GM23248 (cell line): ENCODE measurements around the gene UCN2. TPM values are rescaled to one million over a fixed set of nuclear protein-coding genes. Genes with fewer than 3 reads are reported as not detected.

ENCODE experiments used
- DNase-seq: peaks from one replicate; pipeline ENCODE4 v3.0.0-alpha.2; 2015
- H2AFZ ChIP-seq: fragments of 200-600 bp; sonication (generic); 2 replicates; pipeline ENCODE4 v1.6.1; 2016; ENCODE audit warnings: antibody characterized with exemption
- H3F3A ChIP-seq: fragments of 200-600 bp; sonication (generic); 2 replicates; pipeline ENCODE4 v1.6.1; 2016; ENCODE audit warnings: mild to moderate bottlenecking, antibody characterized with exemption, mixed run types; ENCODE audit not compliant: insufficient read depth
- H3K27ac ChIP-seq: fragments of 200-600 bp; sonication (generic); 2 replicates; pipeline ENCODE4 v1.5.1; 2016; ENCODE audit warnings: mild to moderate bottlenecking
- H3K27me3 ChIP-seq: fragments of 200-600 bp; sonication (generic); replicated peaks from 2 replicates; pipeline ENCODE4 v1.6.1; 2016; ENCODE audit warnings: mild to moderate bottlenecking; ENCODE audit not compliant: insufficient read depth
- H3K36me3 ChIP-seq: fragments of 200-600 bp; sonication (generic); 2 replicates; pipeline ENCODE4 v1.6.1; 2016; ENCODE audit warnings: low read depth, mild to moderate bottlenecking
- H3K4me1 ChIP-seq: fragments of 200-600 bp; sonication (generic); 2 replicates; pipeline ENCODE4 v1.6.1; 2016; ENCODE audit warnings: mild to moderate bottlenecking; ENCODE audit not compliant: insufficient read depth
- H3K4me2 ChIP-seq: fragments of 200-600 bp; sonication (generic); one replicate; pipeline ENCODE4 v1.6.1; 2016; ENCODE audit warnings: mild to moderate bottlenecking; ENCODE audit not compliant: unreplicated experiment
- H3K4me3 ChIP-seq: fragments of 200-600 bp; sonication (generic); 2 replicates; pipeline ENCODE4 v1.5.1; 2016; ENCODE audit warnings: mild to moderate bottlenecking
- H3K79me2 ChIP-seq: fragments of 200-600 bp; sonication (generic); 2 replicates; pipeline ENCODE4 v1.6.1; 2016; ENCODE audit warnings: mild to moderate bottlenecking; ENCODE audit not compliant: insufficient read depth
- H3K9ac ChIP-seq: fragments of 200-600 bp; sonication (generic); 2 replicates; pipeline ENCODE4 v1.6.1; 2016; ENCODE audit warnings: mild to moderate bottlenecking
- H3K9me2 ChIP-seq: fragments of 200-600 bp; sonication (generic); 2 replicates; pipeline ENCODE4 v1.6.1; 2016; ENCODE audit warnings: mixed run types, mild to moderate bottlenecking, moderate library complexity; ENCODE audit not compliant: insufficient read depth
- H3K9me3 ChIP-seq: fragments of 200-600 bp; sonication (generic); one replicate; pipeline ENCODE4 v1.6.1; 2017; ENCODE audit warnings: low read depth
- H4K20me1 ChIP-seq: fragments of 200-600 bp; sonication (generic); 2 replicates; pipeline ENCODE4 v1.6.0; 2016; ENCODE audit not compliant: insufficient read depth
- EZH2 ChIP-seq: fragments of 200-600 bp; sonication (generic); IDR thresholded peaks from 2 replicates; pipeline ENCODE4 v1.6.1; 2018; ENCODE audit warnings: antibody characterized with exemption, mild to moderate bottlenecking; ENCODE audit not compliant: insufficient read depth, poor library complexity, severe bottlenecking
- EZH2phosphoT487 ChIP-seq: fragments of 200-600 bp; sonication (generic); IDR thresholded peaks from 2 replicates; pipeline ENCODE4 v1.6.1; 2018; ENCODE audit warnings: antibody characterized with exemption, moderate library complexity, mild to moderate bottlenecking, low read depth; ENCODE audit not compliant: insufficient read depth
- WGBS, 2 experiments: methylation state at CpG; one replicate each; pipeline ENCODE4 v1.1.6; 2015 to 2017; ENCODE audit warnings: low lambda C conversion rate in 2 of 2, low coverage in 1 of 2; ENCODE audit errors: missing lambda C conversion rate in 2 of 2; 5-methylcytosine and 5-hydroxymethylcytosine counted together
- in situ Hi-C: fragments of 300-500 bp; cut with MboI; formaldehyde crosslinking; loops from 2 replicates; pipeline ENCODE4 v1.15.0; 2020
- polyA plus RNA-seq: library from polyadenylated mRNA; unstranded; fragments of >200 nt; fragmentation: Nextera tagmentation; extraction: Ambion mirVana; gene quantifications from 2 replicates; pipeline ENCODE4 v1.2.1, GENCODE V29; 2016
- total RNA-seq: library from RNA; depleted of rRNA; stranded (reverse); fragments of >200 nt; shearing (Covaris generic); gene quantifications from 2 replicates; pipeline ENCODE4 v1.2.3, GENCODE V29; 2014

The UCN2 gene
- total and polyA plus RNA-seq, 2 experiments from 2014 or later: 0.45 to 0.86 TPM

- TF ChIP-seq EZH2phosphoT487: no peak
- TF ChIP-seq EZH2: no peak
- Histone ChIP-seq H3K27ac (no peak overlapping the region), H4K20me1 (no peaks in the 10 kb centered on the region), H3K27me3 (no peaks in the 10 kb centered on the region), H3K79me2 (no peaks in the 10 kb centered on the region), H3K36me3 (peaks cover 9% of the 10 kb centered on the region; the same call in 1 of the 2 replicates), H3F3A (no peaks in the 10 kb centered on the region), H3K9ac (no peak overlapping the region), H3K4me1 (no peaks in the 10 kb centered on the region), H3K9me2 (no peaks in the 10 kb centered on the region), H3K4me3 (no peak overlapping the region), H3K4me2 (no peak overlapping the region), H2AFZ (no peak overlapping the region), H3K9me3 (no peaks in the 10 kb centered on the region)
- in situ Hi-C loops: no loop called here
- WGBS, 2 experiments: 96% methylated on average over 9 of the region's 9 CpGs
- DNase-seq: no peak
Measured at GRCh38 chr3:48528048-48528447, 35.5 kb downstream of the UCN2 start.

DNA sequence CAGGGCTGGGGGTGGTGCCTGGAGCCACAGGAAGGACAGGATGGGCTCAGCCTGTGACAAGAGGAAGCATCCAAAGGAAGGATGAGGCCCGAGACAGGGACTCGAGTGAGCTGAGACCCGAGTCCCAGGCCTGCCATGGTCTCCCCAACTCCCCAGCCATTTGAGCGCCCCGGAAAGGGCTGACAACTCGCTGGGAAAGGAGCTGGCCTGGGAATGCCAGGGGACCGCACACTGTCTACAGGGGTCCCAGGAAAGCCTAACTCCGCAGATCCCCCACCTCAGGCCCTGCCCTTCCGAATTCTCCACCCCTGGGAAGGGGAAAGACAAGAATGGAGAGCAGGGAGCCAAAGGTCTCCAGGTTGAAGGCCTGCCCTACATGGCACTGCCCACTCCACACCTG, 38.6 kb downstream of the UCN2 start:
- Histone ChIP-seq H4K20me1 (no peaks in the 10 kb centered on the region), H3K4me3 (no peak overlapping the region), H3K36me3 (peaks cover 9% of the 10 kb centered on the region; the same call in 1 of the 2 replicates), H3F3A (no peaks in the 10 kb centered on the region), H3K4me2 (no peak overlapping the region), H3K9me2 (no peaks in the 10 kb centered on the region), H3K4me1 (no peaks in the 10 kb centered on the region), H2AFZ (no peak overlapping the region), H3K27ac (no peak overlapping the region), H3K9me3 (no peaks in the 10 kb centered on the region), H3K27me3 (no peaks in the 10 kb centered on the region), H3K9ac (no peak overlapping the region), H3K79me2 (no peaks in the 10 kb centered on the region)
- DNase-seq: no peak
- TF ChIP-seq EZH2phosphoT487: no peak
- no peak for TF ChIP-seq EZH2
- 89 to 91% methylated on average over 9 of the region's 9 CpGs for WGBS, 2 experiments
- in situ Hi-C loops: no loop called here

DNA sequence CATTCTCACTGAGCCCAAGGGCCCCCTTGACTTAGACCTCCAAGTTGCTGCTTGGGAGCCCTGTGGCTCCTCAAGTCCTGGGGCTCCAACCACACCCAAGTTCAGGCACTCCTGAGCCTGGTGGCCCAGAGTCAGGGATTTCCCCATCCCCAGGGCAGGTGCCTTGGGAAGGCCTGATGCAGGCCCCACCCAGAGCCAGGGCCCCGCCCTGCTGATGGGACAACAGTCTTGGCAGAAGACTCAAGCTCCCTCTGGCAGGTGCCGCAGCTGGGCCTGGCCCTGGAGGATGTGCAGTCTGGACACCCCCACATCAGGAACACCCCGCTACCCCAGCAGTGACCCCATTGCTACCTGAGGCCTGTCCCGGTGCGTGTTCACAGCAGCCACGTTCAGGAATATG, 41.9 kb downstream of the UCN2 start:
- Histone ChIP-seq H3K36me3 (no peaks in the 10 kb centered on the region; the same call in 1 of the 2 replicates), H3K79me2 (no peaks in the 10 kb centered on the region), H3F3A (no peaks in the 10 kb centered on the region), H4K20me1 (no peaks in the 10 kb centered on the region), H3K27ac (no peak overlapping the region), H3K9me2 (no peaks in the 10 kb centered on the region), H3K4me3 (no peak overlapping the region), H2AFZ (no peak overlapping the region), H3K27me3 (no peaks in the 10 kb centered on the region), H3K4me2 (no peak overlapping the region), H3K4me1 (no peaks in the 10 kb centered on the region), H3K9ac (no peak overlapping the region), H3K9me3 (no peaks in the 10 kb centered on the region)
- in situ Hi-C loops: no loop called here
- DNase-seq: no peak
- 87 to 89% methylated on average over 6 of the region's 6 CpGs for WGBS, 2 experiments
- TF ChIP-seq EZH2: no peak
- TF ChIP-seq EZH2phosphoT487: no peak

GRCh38 chr3:48519277-48519643, 44.3 kb downstream of the UCN2 start:
- Histone ChIP-seq H3K4me2 (no peak overlapping the region), H3F3A (no peaks in the 10 kb centered on the region), H3K9me2 (no peaks in the 10 kb centered on the region), H3K4me3 (no peak overlapping the region), H3K9me3 (no peaks in the 10 kb centered on the region), H3K36me3 (no peaks in the 10 kb centered on the region), H3K27me3 (no peaks in the 10 kb centered on the region), H3K9ac (no peak overlapping the region), H3K4me1 (no peaks in the 10 kb centered on the region), H3K27ac (no peak overlapping the region), H2AFZ (no peak overlapping the region), H4K20me1 (no peaks in the 10 kb centered on the region), H3K79me2 (no peaks in the 10 kb centered on the region)
- TF ChIP-seq EZH2phosphoT487 (no peak), EZH2 (no peak)
- no peak for DNase-seq
- WGBS, 2 experiments: 96 to 98% methylated on average over 9 of the region's 9 CpGs
- in situ Hi-C loops: no loop called here
